ENCODE measurements around the gene TGFBR3.

DNA sequence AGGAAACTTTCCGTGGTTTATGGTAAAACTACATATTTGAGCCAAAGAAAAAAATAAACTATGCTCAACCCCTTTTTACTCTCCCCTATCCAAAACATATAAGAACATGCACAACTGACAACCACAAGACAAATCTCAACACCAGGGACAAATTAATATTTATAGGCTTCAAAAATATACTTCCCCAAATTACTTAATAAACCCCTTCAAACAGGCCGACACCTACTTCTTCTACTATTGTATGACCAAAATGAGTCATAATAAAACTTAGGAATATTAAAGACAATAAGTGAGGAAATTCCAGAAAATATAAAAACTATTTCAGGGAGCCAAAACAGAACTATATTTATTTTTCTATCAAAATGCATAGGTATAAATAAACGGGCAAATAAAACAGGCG, 71.5 kb downstream of the TGFBR3 start:
- TF ChIP-seq POLR2AphosphoS5 (IDR thresholded peaks at IDR 0.05; ENCODE audit: low read depth, low read length), result no peak
- TF ChIP-seq, protein P1, sequence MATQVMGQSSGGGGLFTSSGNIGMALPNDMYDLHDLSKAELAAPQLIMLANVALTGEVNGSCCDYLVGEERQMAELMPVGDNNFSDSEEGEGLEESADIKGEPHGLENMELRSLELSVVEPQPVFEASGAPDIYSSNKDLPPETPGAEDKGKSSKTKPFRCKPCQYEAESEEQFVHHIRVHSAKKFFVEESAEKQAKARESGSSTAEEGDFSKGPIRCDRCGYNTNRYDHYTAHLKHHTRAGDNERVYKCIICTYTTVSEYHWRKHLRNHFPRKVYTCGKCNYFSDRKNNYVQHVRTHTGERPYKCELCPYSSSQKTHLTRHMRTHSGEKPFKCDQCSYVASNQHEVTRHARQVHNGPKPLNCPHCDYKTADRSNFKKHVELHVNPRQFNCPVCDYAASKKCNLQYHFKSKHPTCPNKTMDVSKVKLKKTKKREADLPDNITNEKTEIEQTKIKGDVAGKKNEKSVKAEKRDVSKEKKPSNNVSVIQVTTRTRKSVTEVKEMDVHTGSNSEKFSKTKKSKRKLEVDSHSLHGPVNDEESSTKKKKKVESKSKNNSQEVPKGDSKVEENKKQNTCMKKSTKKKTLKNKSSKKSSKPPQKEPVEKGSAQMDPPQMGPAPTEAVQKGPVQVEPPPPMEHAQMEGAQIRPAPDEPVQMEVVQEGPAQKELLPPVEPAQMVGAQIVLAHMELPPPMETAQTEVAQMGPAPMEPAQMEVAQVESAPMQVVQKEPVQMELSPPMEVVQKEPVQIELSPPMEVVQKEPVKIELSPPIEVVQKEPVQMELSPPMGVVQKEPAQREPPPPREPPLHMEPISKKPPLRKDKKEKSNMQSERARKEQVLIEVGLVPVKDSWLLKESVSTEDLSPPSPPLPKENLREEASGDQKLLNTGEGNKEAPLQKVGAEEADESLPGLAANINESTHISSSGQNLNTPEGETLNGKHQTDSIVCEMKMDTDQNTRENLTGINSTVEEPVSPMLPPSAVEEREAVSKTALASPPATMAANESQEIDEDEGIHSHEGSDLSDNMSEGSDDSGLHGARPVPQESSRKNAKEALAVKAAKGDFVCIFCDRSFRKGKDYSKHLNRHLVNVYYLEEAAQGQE (IDR thresholded peaks at IDR 0.05; ENCODE audit: insufficient read depth in 1 of 2, low read depth in 2 of 2, low read length in 2 of 2), result no peak
